WTC11 (cell line): ENCODE data around the gene PSKH1.

Experiments
- EMX1 ChIP-seq: fragments of 250-450 bp; sonication (Bioruptor Pico); IDR thresholded peaks from 2 replicates; pipeline ENCODE4 v1.8.0; 2021; ENCODE audit warnings: mild to moderate bottlenecking
- PRRX2 ChIP-seq: fragments of 250-450 bp; sonication (Bioruptor Pico); IDR thresholded peaks from 2 replicates; pipeline ENCODE4 v1.8.0; 2021; ENCODE audit warnings: mild to moderate bottlenecking
- ZNF121 ChIP-seq: sonication (generic); formaldehyde crosslinking; IDR thresholded peaks from 2 replicates; pipeline ENCODE4 v1.8.0; 2023; ENCODE audit warnings: missing genetic modification reagents
- TF ChIP-seq, protein P1 (sequence below): fragments of 200-600 bp; IDR thresholded peaks from 2 replicates; pipeline ENCODE4 v1.8.0; 2022; ENCODE audit warnings: antibody characterized with exemption
- TF ChIP-seq, protein P2 (sequence below): sonication (generic); formaldehyde crosslinking; IDR thresholded peaks from 2 replicates; pipeline ENCODE4 v1.8.1; 2023; ENCODE audit warnings: mild to moderate bottlenecking, missing genetic modification reagents

DNA sequence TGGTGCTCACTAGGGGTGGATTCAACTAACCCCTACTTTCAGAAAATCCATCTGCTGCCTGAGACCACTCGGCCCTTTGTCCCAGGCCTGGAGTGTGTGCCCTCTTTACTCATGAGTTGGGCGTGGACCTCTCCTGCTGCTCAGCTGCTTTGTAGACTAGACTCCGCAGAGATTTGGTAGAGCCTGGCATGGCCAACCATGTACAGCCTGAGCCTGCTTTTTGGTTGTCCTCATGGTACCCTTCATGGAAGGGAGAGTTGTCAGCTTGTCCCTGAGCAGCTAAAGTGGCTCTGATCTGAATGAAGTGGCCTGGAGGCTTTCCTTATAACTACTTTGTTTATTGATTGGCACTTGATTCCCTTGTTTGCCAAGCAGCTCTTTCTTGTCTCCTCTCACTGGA lies 18.7 kb upstream of the PSKH1 start:
- TF ChIP-seq, protein P1, sequence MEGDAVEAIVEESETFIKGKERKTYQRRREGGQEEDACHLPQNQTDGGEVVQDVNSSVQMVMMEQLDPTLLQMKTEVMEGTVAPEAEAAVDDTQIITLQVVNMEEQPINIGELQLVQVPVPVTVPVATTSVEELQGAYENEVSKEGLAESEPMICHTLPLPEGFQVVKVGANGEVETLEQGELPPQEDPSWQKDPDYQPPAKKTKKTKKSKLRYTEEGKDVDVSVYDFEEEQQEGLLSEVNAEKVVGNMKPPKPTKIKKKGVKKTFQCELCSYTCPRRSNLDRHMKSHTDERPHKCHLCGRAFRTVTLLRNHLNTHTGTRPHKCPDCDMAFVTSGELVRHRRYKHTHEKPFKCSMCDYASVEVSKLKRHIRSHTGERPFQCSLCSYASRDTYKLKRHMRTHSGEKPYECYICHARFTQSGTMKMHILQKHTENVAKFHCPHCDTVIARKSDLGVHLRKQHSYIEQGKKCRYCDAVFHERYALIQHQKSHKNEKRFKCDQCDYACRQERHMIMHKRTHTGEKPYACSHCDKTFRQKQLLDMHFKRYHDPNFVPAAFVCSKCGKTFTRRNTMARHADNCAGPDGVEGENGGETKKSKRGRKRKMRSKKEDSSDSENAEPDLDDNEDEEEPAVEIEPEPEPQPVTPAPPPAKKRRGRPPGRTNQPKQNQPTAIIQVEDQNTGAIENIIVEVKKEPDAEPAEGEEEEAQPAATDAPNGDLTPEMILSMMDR, result no peak
- TF ChIP-seq PRRX2 (CRISPR knock-in tag), result no peak
- TF ChIP-seq, protein P2, sequence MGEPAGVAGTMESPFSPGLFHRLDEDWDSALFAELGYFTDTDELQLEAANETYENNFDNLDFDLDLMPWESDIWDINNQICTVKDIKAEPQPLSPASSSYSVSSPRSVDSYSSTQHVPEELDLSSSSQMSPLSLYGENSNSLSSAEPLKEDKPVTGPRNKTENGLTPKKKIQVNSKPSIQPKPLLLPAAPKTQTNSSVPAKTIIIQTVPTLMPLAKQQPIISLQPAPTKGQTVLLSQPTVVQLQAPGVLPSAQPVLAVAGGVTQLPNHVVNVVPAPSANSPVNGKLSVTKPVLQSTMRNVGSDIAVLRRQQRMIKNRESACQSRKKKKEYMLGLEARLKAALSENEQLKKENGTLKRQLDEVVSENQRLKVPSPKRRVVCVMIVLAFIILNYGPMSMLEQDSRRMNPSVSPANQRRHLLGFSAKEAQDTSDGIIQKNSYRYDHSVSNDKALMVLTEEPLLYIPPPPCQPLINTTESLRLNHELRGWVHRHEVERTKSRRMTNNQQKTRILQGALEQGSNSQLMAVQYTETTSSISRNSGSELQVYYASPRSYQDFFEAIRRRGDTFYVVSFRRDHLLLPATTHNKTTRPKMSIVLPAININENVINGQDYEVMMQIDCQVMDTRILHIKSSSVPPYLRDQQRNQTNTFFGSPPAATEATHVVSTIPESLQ (CRISPR knock-in tag), result no peak
- TF ChIP-seq ZNF121 (CRISPR knock-in tag), result no peak
- TF ChIP-seq EMX1, result no peak
